IMR-90 (cell line): ENCODE results near the gene PLCG1. TPM values are rescaled to one million over a fixed set of nuclear protein-coding genes. Genes with fewer than 3 reads are reported as not detected.

ENCODE experiments used
- ATAC-seq: fragments of 200-7000 bp; cut with Tn5 transposase; 2 replicates; pipeline ENCODE4 v1.9.1; 2020; ENCODE audit warnings: low read depth, mild to moderate bottlenecking, moderate library complexity
- BruUV-seq: library from RNA; stranded (reverse); fragments of 400-500 nt; replicated peaks from 2 replicates; lab custom pipeline; 2021; lab: Mats Ljungman, UMichigan
- CTCF ChIA-PET: fragments of 300-600 bp; formaldehyde crosslinking; extraction: SDS; loops from one replicate; lab custom pipeline; 2021; ENCODE audit warnings: antibody characterized with exemption; lab: Yijun Ruan, JAX
- POLR2A ChIA-PET: fragments of 300-600 bp; sonication (Branson Sonifier 250); formaldehyde crosslinking; loops from one replicate; lab custom pipeline; 2022; ENCODE audit warnings: antibody characterized with exemption; ENCODE audit not compliant: unreplicated experiment; lab: Charles Lee
- DNase-seq: peaks from one replicate; pipeline ENCODE4 v3.0.0; 2013
- H2AFZ ChIP-seq: replicated peaks from 2 replicates; pipeline ENCODE3; 2013; ENCODE audit warnings: low read length, mild to moderate bottlenecking; ENCODE audit not compliant: poor library complexity
- H2AK5ac ChIP-seq: 2 replicates; pipeline ENCODE4 v1.6.1; 2013; ENCODE audit warnings: low read depth, low read length, inconsistent platforms
- H2AK9ac ChIP-seq: replicated peaks from 2 replicates; pipeline ENCODE3; 2013; ENCODE audit warnings: mild to moderate bottlenecking, low read depth, low read length, moderate library complexity; ENCODE audit not compliant: poor library complexity
- H2BK120ac ChIP-seq: 2 replicates; pipeline ENCODE4 v1.6.1; 2013; ENCODE audit warnings: low read depth, low read length, inconsistent platforms
- H2BK15ac ChIP-seq: 3 replicates; pipeline ENCODE4 v1.6.1; 2013; ENCODE audit warnings: low read depth, low read length, inconsistent platforms
- H2BK20ac ChIP-seq: 2 replicates; pipeline ENCODE4 v1.6.1; 2013; ENCODE audit warnings: low read depth, mild to moderate bottlenecking, inconsistent platforms, low read length, moderate library complexity
- H2BK5ac ChIP-seq: 2 replicates; pipeline ENCODE4 v1.6.1; 2013; ENCODE audit warnings: mild to moderate bottlenecking, low read depth, low read length, inconsistent platforms; ENCODE audit not compliant: poor library complexity, severe bottlenecking
- H3K14ac ChIP-seq: replicated peaks from 2 replicates; pipeline ENCODE4 v1.6.1; 2013; ENCODE audit warnings: low read depth, low read length, inconsistent platforms
- H3K18ac ChIP-seq: 2 replicates; pipeline ENCODE4 v1.6.1; 2013; ENCODE audit warnings: low read depth, low read length, control low read depth
- H3K23ac ChIP-seq: 2 replicates; pipeline ENCODE4 v1.6.1; 2013; ENCODE audit warnings: low read depth, low read length, inconsistent platforms
- H3K27ac ChIP-seq: 2 replicates; pipeline ENCODE4 v1.5.1; 2013; ENCODE audit warnings: mild to moderate bottlenecking, control low read depth, low read length; ENCODE audit not compliant: insufficient read depth
- H3K27me3 ChIP-seq: 2 replicates; pipeline ENCODE4 v1.6.1; 2013; ENCODE audit warnings: low read length; ENCODE audit not compliant: control insufficient read depth, insufficient read depth
- H3K36me3 ChIP-seq: 2 replicates; pipeline ENCODE4 v1.6.1; 2013; ENCODE audit warnings: low read length, mixed read lengths; ENCODE audit not compliant: control insufficient read depth, insufficient read depth
- H3K4ac ChIP-seq: 2 replicates; pipeline ENCODE4 v1.6.1; 2013; ENCODE audit warnings: low read depth, low read length, inconsistent platforms
- H3K4me1 ChIP-seq: 2 replicates; pipeline ENCODE4 v1.6.1; 2013; ENCODE audit warnings: low read length, mixed read lengths; ENCODE audit not compliant: control insufficient read depth, insufficient read depth
- H3K4me2 ChIP-seq: 2 replicates; pipeline ENCODE4 v1.6.1; 2013; ENCODE audit warnings: low read depth, mild to moderate bottlenecking, control low read depth, low read length, moderate library complexity
- H3K4me3 ChIP-seq: 2 replicates; pipeline ENCODE4 v1.5.1; 2013; ENCODE audit warnings: low read depth, mild to moderate bottlenecking, control low read depth, low read length, moderate library complexity; ENCODE audit not compliant: insufficient read depth
- H3K56ac ChIP-seq: 2 replicates; pipeline ENCODE4 v1.6.1; 2013; ENCODE audit warnings: low read length, inconsistent platforms; ENCODE audit not compliant: insufficient read depth; ENCODE audit errors: extremely low read depth
- H3K79me1 ChIP-seq, 2 experiments: 2 replicates each; pipeline ENCODE4 v1.6.1; 2013; ENCODE audit warnings: low read length in 2 of 2, inconsistent platforms in 1 of 2, low read depth in 1 of 2
- H3K9ac ChIP-seq: 2 replicates; pipeline ENCODE4 v1.6.1; 2013; ENCODE audit warnings: low read depth, low read length, control low read depth
- H3K9me1 ChIP-seq: 2 replicates; pipeline ENCODE4 v1.6.1; 2013; ENCODE audit warnings: low read length, inconsistent platforms; ENCODE audit not compliant: insufficient read depth
- H3K9me3 ChIP-seq: 2 replicates; pipeline ENCODE4 v1.6.1; 2013; ENCODE audit warnings: low read length; ENCODE audit not compliant: control insufficient read depth, insufficient read depth
- H4K20me1 ChIP-seq: 2 replicates; pipeline ENCODE4 v1.6.1; 2013; ENCODE audit warnings: low read length, inconsistent platforms; ENCODE audit not compliant: insufficient read depth
- H4K5ac ChIP-seq: 2 replicates; pipeline ENCODE4 v1.6.1; 2013; ENCODE audit warnings: mild to moderate bottlenecking, low read depth, low read length, control low read depth
- H4K8ac ChIP-seq, 2 experiments: 2 replicates each; pipeline ENCODE4 v1.6.1; 2013; ENCODE audit warnings: low read depth in 2 of 2, low read length in 2 of 2, control low read depth in 1 of 2, inconsistent platforms in 1 of 2
- H4K91ac ChIP-seq: 2 replicates; pipeline ENCODE4 v1.6.1; 2013; ENCODE audit warnings: low read depth, low read length, inconsistent platforms; ENCODE audit not compliant: insufficient read depth
- BHLHE40 ChIP-seq: fragments of 150-350 bp; IDR thresholded peaks from 2 replicates; pipeline ENCODE4 v1.6.1; 2016; ENCODE audit warnings: mild to moderate bottlenecking, low read depth, low read length
- CEBPB ChIP-seq: IDR thresholded peaks from 2 replicates; pipeline ENCODE4 v1.6.1; 2012; ENCODE audit warnings: low read depth, low read length, improper control_type of control experiment
- CHD1 ChIP-seq: IDR thresholded peaks from 2 replicates; pipeline ENCODE4 v1.6.1; 2012; ENCODE audit warnings: low read depth, low read length, improper control_type of control experiment
- CTCF ChIP-seq: conservative IDR thresholded peaks from 2 replicates; pipeline ENCODE4 v1.5.1; 2012; ENCODE audit warnings: mild to moderate bottlenecking, low read depth, low read length, improper control_type of control experiment
- ELK1 ChIP-seq: fragments of 150-350 bp; IDR thresholded peaks from 2 replicates; pipeline ENCODE4 v1.6.1; 2016; ENCODE audit warnings: low read depth, mild to moderate bottlenecking, low read length, moderate library complexity, borderline replicate concordance
- FOS ChIP-seq: fragments of 150-350 bp; IDR thresholded peaks from 2 replicates; pipeline ENCODE4 v1.6.1; 2016; ENCODE audit warnings: low read depth, low read length
- MAFK ChIP-seq: IDR thresholded peaks from 2 replicates; pipeline ENCODE4 v1.6.1; 2012; ENCODE audit warnings: low read depth, low read length, improper control_type of control experiment
- MAZ ChIP-seq: IDR thresholded peaks from 2 replicates; pipeline ENCODE4 v1.6.1; 2012; ENCODE audit warnings: low read depth, mild to moderate bottlenecking, low read length, improper control_type of control experiment, moderate library complexity, borderline replicate concordance
- MXI1 ChIP-seq: IDR thresholded peaks from 2 replicates; pipeline ENCODE4 v1.6.1; 2012; ENCODE audit warnings: low read depth, mild to moderate bottlenecking, low read length, moderate library complexity, borderline replicate concordance
- NFE2L2 ChIP-seq: fragments of 150-350 bp; IDR thresholded peaks from 2 replicates; pipeline ENCODE4 v1.6.1; 2016; ENCODE audit warnings: low read depth, mild to moderate bottlenecking, low read length
- POLR2A ChIP-seq: IDR thresholded peaks from 2 replicates; pipeline ENCODE4 v1.6.1; 2012; ENCODE audit warnings: mild to moderate bottlenecking, low read depth, low read length
- RAD21 ChIP-seq: IDR thresholded peaks from 2 replicates; pipeline ENCODE4 v1.6.1; 2012; ENCODE audit warnings: low read length, improper control_type of control experiment
- RCOR1 ChIP-seq: IDR thresholded peaks from 2 replicates; pipeline ENCODE4 v1.6.1; 2012; ENCODE audit warnings: mild to moderate bottlenecking, low read length, improper control_type of control experiment; ENCODE audit not compliant: insufficient replicate concordance
- RFX5 ChIP-seq: IDR thresholded peaks from 2 replicates; pipeline ENCODE4 v1.8.0; 2012; ENCODE audit warnings: low read depth, mild to moderate bottlenecking, low read length, moderate library complexity
- USF2 ChIP-seq: fragments of 150-350 bp; IDR thresholded peaks from 2 replicates; pipeline ENCODE4 v1.6.1; 2017; ENCODE audit warnings: mild to moderate bottlenecking, antibody characterized with exemption, low read length, low read depth
- WGBS, 2 experiments: methylation state at CpG; one replicate each; pipeline versions ENCODE4 v1.1.5 to v1.1.7; 2013; ENCODE audit warnings: missing lambda C conversion rate in 2 of 2; ENCODE audit not compliant: insufficient read length in 1 of 2; ENCODE audit errors: extremely low coverage in 2 of 2; 5-methylcytosine and 5-hydroxymethylcytosine counted together
- dilution Hi-C: fragments of 300-500 bp; cut with HindIII; formaldehyde crosslinking; loops from one replicate; pipeline ENCODE4 v1.14.3; 2018; ENCODE audit warnings: low sequenced_read_pairs; ENCODE audit not compliant: unreplicated experiment
- in situ Hi-C: fragments of 300-500 bp; cut with MboI; formaldehyde crosslinking; loops from 3 replicates; pipeline ENCODE4 v1.14.3; 2019; ENCODE audit warnings: low sequenced_read_pairs, inconsistent platforms, mixed read lengths
- intact Hi-C: fragments of 100-400 bp; cut with micrococcal nuclease; formaldehyde crosslinking; loops from 2 replicates; pipeline ENCODE4 v1.10.0; 2022
- polyA plus RNA-seq, 3 experiments: library from polyadenylated mRNA; depleted of rRNA; stranded (reverse); fragments of >200 nt; gene quantifications; 2 replicates each; pipeline ENCODE4 v1.2.3, GENCODE V29; 2012; ENCODE audit warnings: low replicate concordance in 1 of 3
- total RNA-seq: library from RNA; depleted of rRNA; stranded (reverse); fragments of >200 nt; gene quantifications from 2 replicates; pipeline ENCODE4 v1.2.3, GENCODE V29; 2012

PLCG1 gene
- total and polyA plus RNA-seq, 2 of the 4 experiments (the other 2 are of a cell fraction), result 59.1 to 69.1 TPM

- ATAC-seq (no peak), DNase-seq (no peak)
- Histone ChIP-seq H3K9me3 (no peaks in the 10 kb centered on the region), H3K18ac (peak overlapping the region; percentile 43; the same call in 1 of the 2 replicates), H2BK15ac (0 out of 3 replicates have a peak overlapping the region, but pooled peaks have one; percentile 23), H3K4me1 (peaks cover 43% of the 10 kb centered on the region), H3K56ac (no peak overlapping the region), H3K23ac (no peak overlapping the region), H3K36me3 (peaks cover 62% of the 10 kb centered on the region), H2AFZ (no peak overlapping the region), H2BK5ac (peak overlapping the region; percentile 71), H3K79me1 (peaks cover 21 to 85% of the 10 kb centered on the region in 2 experiments), H3K27me3 (no peaks in the 10 kb centered on the region), H4K8ac (peak overlapping the region in 1 of 2 experiments; percentile 46; a peak in 2 of 4 replicates), H3K27ac (peak overlapping the region; percentile 40; the same call in 1 of the 2 replicates), H3K4me2 (0 out of 2 replicates have a peak overlapping the region, but pooled peaks have one; percentile 14), H2AK9ac (no peak overlapping the region), H3K4ac (0 out of 2 replicates have a peak overlapping the region, but pooled peaks have one; percentile 34), H3K4me3 (no peak overlapping the region), H3K14ac (no peak overlapping the region), H4K5ac (peak overlapping the region; percentile 62), H2AK5ac (peak overlapping the region; percentile 80), H2BK120ac (0 out of 2 replicates have a peak overlapping the region, but pooled peaks have one; percentile 21), H2BK20ac (peak overlapping the region; percentile 23; the same call in 1 of the 2 replicates), H4K91ac (peak overlapping the region; percentile 58), H4K20me1 (peaks cover 22% of the 10 kb centered on the region), H3K9me1 (peaks cover 28% of the 10 kb centered on the region), H3K9ac (peak overlapping the region; percentile 10; the same call in 1 of the 2 replicates)
- BruUV-seq, result no TSS peak
- CTCF ChIA-PET, result interaction anchor here (0.8 to 1.2 kb wide), 4 partner anchors 58 to 237 kb away, joined by 3 to 5 read pairs (median 4); partner anchors contain the start of gene LPIN3
- dilution Hi-C loops (no loop called here), in situ Hi-C loops (loop anchor here (25.0 kb wide), 1 partner anchor 438 kb away; the partner anchor contains the start of gene CHD6), intact Hi-C loops (loop anchor here (5.0 to 10.0 kb wide), 2 partner anchors 223 to 520 kb away; no protein-coding TSS in a partner anchor)
- 100% methylated on average over 6 of the region's 10 CpGs; no CpG with 5 or more reads in 1 of the 2 experiments for WGBS, 2 experiments
- POLR2A ChIA-PET, result no interaction called here
- TF ChIP-seq NFE2L2 (no peak), MXI1 (no peak), POLR2A (no peak), USF2 (no peak), RAD21 (no peak), CEBPB (no peak), CTCF (no peak), FOS (no peak), MAFK (no peak), CHD1 (no peak), RCOR1 (no peak), MAZ (no peak), ELK1 (no peak), BHLHE40 (no peak), RFX5 (no peak)
Observed at GRCh38 chr20:41174373-41174772, 37.0 kb downstream of the PLCG1 start.
